Sigmoid colon (tissue), 4 donors: Measurements from ENCODE around the gene HPSE.

Experiments
- CTCF ChIP-seq, 4 experiments: fragments of 450-650 bp in 3 of 4; fragments of 200-600 bp in 1 of 4; IDR thresholded peaks; one replicate each; pipeline ENCODE4 v1.5.1; 2016 to 2019; ENCODE audit warnings: antibody characterized with exemption in 4 of 4, mild to moderate bottlenecking in 3 of 4, moderate library complexity in 2 of 4
- EP300 ChIP-seq, 4 donors: sonication (generic); formaldehyde crosslinking; IDR thresholded peaks; one replicate each; pipeline ENCODE4 v1.6.1; 2017; ENCODE audit warnings: antibody characterized with exemption in 4 of 4
- POLR2A ChIP-seq, 2 donors: fragments of 450-650 bp; IDR thresholded peaks; one replicate each; pipeline ENCODE4 v1.6.1; 2016; ENCODE audit warnings: antibody characterized with exemption in 2 of 2, mild to moderate bottlenecking in 2 of 2, moderate library complexity in 2 of 2
- POLR2AphosphoS5 ChIP-seq, 4 donors: sonication (generic); formaldehyde crosslinking; IDR thresholded peaks; one replicate each; pipeline ENCODE4 v1.6.1; 2017; ENCODE audit warnings: antibody characterized with exemption in 4 of 4

- no peak for TF ChIP-seq CTCF (IDR thresholded peaks at IDR 0.05)
- no peak for TF ChIP-seq POLR2A (IDR thresholded peaks at IDR 0.05)
- no peak for TF ChIP-seq EP300 (IDR thresholded peaks at IDR 0.05)
- no peak for TF ChIP-seq POLR2AphosphoS5 (IDR thresholded peaks at IDR 0.05)
Observed at GRCh38 chr4:83362492-83363329, 28.1 kb upstream of the HPSE start.
